HS-27A (cell line): ENCODE measurements around the gene CHN2.
"Not testable (repeated sequence)": the region's sequence is repeated elsewhere in the genome, so short reads cannot be mapped to it uniquely, and the experiment has no call there.

Source experiments
- DNase-seq: peaks from one replicate; pipeline ENCODE4 v3.0.0-alpha.2; 2012; ENCODE audit warnings: low read depth, missing footprints

CHN2 gene

GRCh38 chr7:29189743-29190201 is 4.8 kb upstream of the CHN2 start:
- DNase-seq = no peak

- no peak for DNase-seq
Measured at GRCh38 chr7:29190349-29191045, 4.1 kb upstream of the CHN2 start.

- no peak for DNase-seq
Measured at GRCh38 chr7:29192323-29192722, 2.3 kb upstream of the CHN2 start.

GRCh38 chr7:29192811-29193210 is 1.8 kb upstream of the CHN2 start:
- DNase-seq = no peak

- DNase-seq = no peak
Measured at GRCh38 chr7:29193316-29194205, 1.0 kb upstream of the CHN2 start.

- DNase-seq = no peak
Measured at GRCh38 chr7:29194206-29194593, 375 bp upstream of the CHN2 start.

GRCh38 chr7:29196191-29196590 is 1.6 kb downstream of the CHN2 start:
- DNase-seq = no peak

GRCh38 chr7:29196971-29197595 is 2.5 kb downstream of the CHN2 start:
- DNase-seq = no peak

- DNase-seq = no peak
Measured at GRCh38 chr7:29197916-29198315, 3.3 kb downstream of the CHN2 start.

GRCh38 chr7:29199776-29200175 is 5.2 kb downstream of the CHN2 start:
- DNase-seq = no peak

- DNase-seq = no peak
Measured at GRCh38 chr7:29202651-29203069, 8.1 kb downstream of the CHN2 start.

- DNase-seq = no peak
Measured at GRCh38 chr7:29204491-29205272, 10.1 kb downstream of the CHN2 start.

GRCh38 chr7:29207162-29207801 is 12.7 kb downstream of the CHN2 start:
- DNase-seq = no peak

- no peak for DNase-seq
Measured at GRCh38 chr7:29208410-29209250, 14.1 kb downstream of the CHN2 start.

GRCh38 chr7:29209745-29210144 is 15.2 kb downstream of the CHN2 start:
- DNase-seq = no peak

GRCh38 chr7:29212736-29213135 is 18.2 kb downstream of the CHN2 start:
- not testable (repeated sequence) for DNase-seq

- DNase-seq = no peak
Measured at GRCh38 chr7:29214056-29214455, 19.5 kb downstream of the CHN2 start.

GRCh38 chr7:29214816-29215215 is 20.2 kb downstream of the CHN2 start:
- DNase-seq = no peak

- no peak for DNase-seq
Measured at GRCh38 chr7:29216128-29216527, 21.6 kb downstream of the CHN2 start.

GRCh38 chr7:29217113-29217512 is 22.5 kb downstream of the CHN2 start:
- DNase-seq = no peak

- no peak for DNase-seq
Measured at GRCh38 chr7:29224726-29225125, 30.2 kb downstream of the CHN2 start.
